GM12801 (cell line): ENCODE data around the gene SCYL1.

Experiments
- CTCF ChIP-seq: IDR thresholded peaks from one replicate; pipeline ENCODE4 v1.5.1; 2011; ENCODE audit warnings: control low read depth; ENCODE audit not compliant: insufficient read length; ENCODE audit errors: extremely low read depth

SCYL1 gene

GRCh38 chr11:65537296-65537597 lies 12.4 kb downstream of the SCYL1 start:
- TF ChIP-seq CTCF: no peak

- no peak for TF ChIP-seq CTCF
These were observed 12.8 kb downstream of the SCYL1 start for GRCh38 chr11:65537620-65538231.

- no peak for TF ChIP-seq CTCF
These were observed 13.5 kb downstream of the SCYL1 start for GRCh38 chr11:65538232-65538914.

- TF ChIP-seq CTCF: no peak
These were observed 14.2 kb downstream of the SCYL1 start for GRCh38 chr11:65538915-65539743.

GRCh38 chr11:65539744-65540289 lies 14.9 kb downstream of the SCYL1 start:
- no peak for TF ChIP-seq CTCF

- TF ChIP-seq CTCF: no peak
These were observed 15.6 kb downstream of the SCYL1 start for GRCh38 chr11:65540290-65541092.
